Activated CD4-positive, alpha-beta T cell treated with anti-CD3 and anti-CD28 coated beads for 1 hour (primary cell): ENCODE data around the gene ZBTB40.

Source experiments
- DNase-seq: peaks from one replicate; pipeline ENCODE4 v3.0.0-alpha.2; 2020

ZBTB40 gene

DNA sequence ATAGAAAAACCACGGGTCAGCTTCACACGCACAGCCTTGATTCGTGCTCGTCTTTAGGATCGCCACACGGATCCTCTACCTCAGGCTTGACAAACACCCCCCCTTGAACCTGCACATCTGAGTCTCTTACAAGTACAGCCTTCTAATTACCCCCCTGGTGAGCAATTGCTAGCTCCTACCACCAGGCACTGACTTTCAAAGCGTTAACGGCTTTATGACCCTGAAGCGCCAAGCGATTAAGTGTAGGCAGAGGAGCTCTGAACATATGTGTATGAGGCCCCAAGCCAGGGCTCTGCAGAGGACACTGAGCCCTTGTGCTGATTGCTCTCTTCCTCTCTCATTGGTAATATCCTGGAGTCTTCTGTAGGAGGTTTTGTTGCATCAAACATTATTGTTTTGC, 55.9 kb downstream of the ZBTB40 start:
- no peak for DNase-seq

GRCh38 chr1:22508329-22508728, 56.7 kb downstream of the ZBTB40 start:
- no peak for DNase-seq

- no peak for DNase-seq
Measured at GRCh38 chr1:22508991-22509390, 57.3 kb downstream of the ZBTB40 start.

GRCh38 chr1:22509815-22510214, 58.2 kb downstream of the ZBTB40 start:
- no peak for DNase-seq

GRCh38 chr1:22512873-22513272, 61.2 kb downstream of the ZBTB40 start:
- no peak for DNase-seq

DNA sequence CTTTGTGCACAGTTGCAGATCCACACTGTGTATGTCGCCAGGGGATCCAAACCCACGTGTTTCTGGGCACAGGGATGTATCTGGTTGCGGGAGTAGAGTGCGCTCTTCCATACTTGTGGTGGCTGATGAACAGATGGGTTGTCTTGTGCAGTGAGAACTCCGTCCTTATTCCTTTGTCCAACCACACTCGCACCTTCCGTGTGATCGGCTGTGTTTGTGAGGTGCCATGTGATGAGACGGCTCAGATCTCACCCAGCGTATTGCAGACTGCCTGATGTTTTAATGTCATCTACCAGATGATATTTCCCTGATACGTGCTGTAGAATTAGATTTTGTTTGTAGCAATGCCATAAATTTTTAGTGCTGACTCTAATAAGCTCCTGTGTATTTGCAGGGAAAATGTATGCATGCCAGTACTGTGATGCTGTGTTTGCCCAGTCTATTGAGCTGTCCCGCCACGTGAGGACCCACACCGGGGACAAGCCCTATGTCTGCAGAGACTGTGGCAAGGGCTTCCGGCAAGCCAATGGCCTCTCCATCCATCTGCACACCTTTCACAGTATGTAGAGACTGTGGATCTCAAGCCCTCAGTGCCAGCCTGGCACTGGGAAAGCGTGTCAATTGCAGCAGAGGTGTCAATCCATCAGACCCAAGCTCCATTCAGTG, 65.4 kb downstream of the ZBTB40 start:
- no peak for DNase-seq

DNA sequence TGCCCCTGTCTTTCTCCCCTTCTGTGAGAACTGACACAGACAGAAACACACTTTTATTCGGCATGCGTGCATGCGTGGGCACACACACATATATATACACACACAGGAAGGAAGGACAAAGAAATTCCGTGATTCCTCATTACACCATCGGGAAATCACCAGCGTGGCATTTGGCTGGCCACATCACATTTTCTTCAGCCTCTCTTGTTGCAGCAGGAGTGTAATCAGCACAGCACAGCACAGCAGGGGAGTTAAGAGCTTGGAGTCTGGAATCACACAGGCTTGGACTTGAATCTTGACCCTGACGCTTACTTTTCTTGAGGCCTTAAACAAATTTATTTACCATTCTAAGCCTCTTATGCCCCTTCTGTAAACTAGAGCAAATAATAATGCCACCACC, 66.3 kb downstream of the ZBTB40 start:
- DNase-seq = no peak

DNA sequence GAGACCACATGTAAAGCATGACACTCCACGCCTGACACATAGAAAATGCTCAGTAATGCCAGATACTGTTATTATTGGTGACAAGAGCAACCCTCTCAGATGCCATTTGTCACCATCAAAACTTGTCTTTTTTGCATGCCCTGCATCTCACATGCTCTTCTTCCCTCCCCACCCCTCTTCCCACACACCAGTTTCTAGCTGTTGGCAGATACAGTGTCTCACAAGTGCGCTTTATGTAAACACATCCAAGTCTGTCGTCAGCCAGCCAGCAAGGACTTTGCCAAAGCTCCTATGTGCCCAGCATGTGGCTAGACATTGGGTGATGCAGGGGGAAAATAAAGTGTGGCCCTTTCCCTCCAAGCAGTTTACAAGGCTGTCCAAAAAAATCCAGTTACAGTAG, 66.7 kb downstream of the ZBTB40 start:
- no peak for DNase-seq

DNA sequence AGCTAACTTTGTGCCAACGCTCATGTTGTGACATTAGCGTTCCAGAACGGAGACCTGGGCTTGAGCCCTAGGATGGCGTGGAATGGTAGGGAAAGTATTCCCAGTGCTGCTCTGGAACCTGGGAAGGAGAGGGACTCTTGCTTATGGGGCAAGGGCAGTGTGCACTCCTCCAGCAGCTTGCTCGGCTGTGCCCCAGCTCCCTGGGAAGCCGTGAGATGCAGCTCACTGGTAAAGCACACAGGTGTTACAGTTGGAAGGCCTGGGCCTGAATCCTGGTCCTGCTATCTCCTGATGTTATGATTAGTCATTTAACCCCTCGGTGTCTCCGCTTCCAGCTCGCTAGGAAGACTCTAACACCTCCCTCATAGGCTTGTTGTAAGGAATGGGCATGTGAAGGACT, 69.2 kb downstream of the ZBTB40 start:
- no peak for DNase-seq

DNA sequence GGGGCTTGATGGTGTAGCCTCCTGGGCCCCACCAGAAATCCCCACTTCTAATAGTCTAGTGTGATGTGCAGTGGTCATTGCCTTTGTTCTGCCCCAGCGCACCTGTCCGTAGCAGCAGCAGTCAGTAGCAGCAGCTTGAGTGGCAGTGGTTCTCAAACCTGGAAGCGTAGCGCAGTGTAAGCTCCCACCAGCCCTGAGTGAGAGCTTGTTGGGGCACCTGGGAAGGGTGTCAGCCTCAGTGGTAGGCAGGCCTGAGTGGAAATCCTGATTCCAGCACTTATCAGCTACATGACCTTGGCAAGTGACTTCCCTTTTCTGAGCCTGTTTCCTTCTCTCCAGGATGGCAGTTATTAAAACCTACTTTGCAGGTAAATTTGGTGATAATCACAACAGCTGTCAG, 70.0 kb downstream of the ZBTB40 start:
- DNase-seq = no peak

GRCh38 chr1:22522221-22522743, 70.6 kb downstream of the ZBTB40 start:
- no peak for DNase-seq

- DNase-seq = no peak
Measured at GRCh38 chr1:22524481-22524880, 72.8 kb downstream of the ZBTB40 start.

DNA sequence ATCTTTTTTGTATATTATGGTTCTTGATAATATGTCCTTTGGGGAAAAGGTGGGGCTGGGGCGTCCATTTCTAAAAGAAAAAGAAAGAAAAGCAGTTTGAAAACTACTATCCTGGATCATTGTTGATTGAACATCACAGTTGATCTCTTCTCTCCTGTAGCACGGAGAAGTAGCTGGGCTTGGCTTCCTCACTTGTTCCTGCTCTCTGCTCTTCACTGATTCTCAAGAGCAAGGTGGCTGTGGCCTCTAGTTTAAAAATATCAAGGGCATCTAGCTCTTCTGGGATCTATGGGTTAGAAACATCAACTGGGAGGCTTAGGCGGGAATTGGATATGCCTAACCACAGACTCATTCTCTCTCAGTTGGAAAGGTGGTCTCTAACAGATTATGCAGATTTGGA, 73.6 kb downstream of the ZBTB40 start:
- no peak for DNase-seq

GRCh38 chr1:22525646-22526045, 74.0 kb downstream of the ZBTB40 start:
- no peak for DNase-seq

GRCh38 chr1:22526098-22526497, 74.4 kb downstream of the ZBTB40 start:
- DNase-seq = no peak

- DNase-seq = no peak
Measured at GRCh38 chr1:22526677-22527076, 75.0 kb downstream of the ZBTB40 start.

- DNase-seq = no peak
Measured at GRCh38 chr1:22527122-22527521, 75.5 kb downstream of the ZBTB40 start.

DNA sequence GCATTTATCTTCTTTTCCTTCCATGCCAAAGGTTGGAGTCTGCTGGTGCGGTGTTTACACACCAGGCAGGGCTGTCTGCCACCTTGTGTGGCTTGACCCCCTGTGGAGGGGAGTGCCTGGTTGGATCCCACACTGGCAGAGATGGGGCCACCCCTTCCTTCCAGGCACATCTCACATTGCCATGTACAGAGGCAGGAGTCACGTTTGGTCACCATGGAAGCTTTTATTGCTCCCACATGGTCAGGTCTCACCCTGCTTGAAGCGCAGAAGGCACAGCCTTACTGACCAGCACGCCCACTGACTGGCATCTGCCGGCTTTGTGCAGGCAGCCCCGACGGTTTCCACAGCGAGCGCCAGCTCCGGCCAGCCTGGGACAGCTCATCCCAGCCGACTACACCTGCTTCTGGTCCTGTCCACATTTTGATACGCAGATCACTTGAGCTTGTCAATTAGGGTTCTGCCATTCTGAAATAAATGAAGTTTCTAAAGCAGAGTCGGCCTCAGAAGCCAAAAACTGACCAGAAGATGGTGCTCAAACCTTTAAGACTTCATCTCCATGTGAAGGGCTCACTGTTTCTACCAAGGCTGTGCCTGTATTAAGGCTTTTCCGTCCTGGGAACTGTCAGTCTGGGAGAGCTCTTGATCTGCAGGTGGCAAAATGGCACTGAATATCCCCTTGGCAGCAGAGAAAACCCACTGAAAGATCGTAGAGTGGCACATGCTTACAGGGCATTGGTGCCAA, 76.1 kb downstream of the ZBTB40 start:
- no peak for DNase-seq

DNA sequence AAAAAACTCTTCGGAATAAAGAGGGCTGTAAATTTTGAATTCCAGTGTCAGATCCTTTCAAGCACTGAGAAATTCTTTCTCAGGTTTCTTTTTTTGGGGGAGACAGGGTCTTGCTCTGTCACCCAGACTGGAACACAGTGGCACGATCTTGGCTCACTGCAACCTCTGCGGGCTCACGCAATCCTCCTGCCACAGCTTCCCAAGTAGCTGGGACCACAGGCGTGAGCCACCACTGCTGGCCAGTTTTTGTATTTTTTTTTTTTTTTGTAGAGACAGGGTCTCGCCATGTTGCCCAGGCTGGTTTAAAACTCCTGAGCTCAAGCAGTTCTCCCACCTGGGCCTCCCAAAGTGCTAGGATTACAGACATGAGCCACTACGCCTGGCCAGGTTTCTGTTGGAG, 76.8 kb downstream of the ZBTB40 start:
- DNase-seq = no peak

GRCh38 chr1:22529901-22530621, 78.4 kb downstream of the ZBTB40 start:
- DNase-seq = no peak

- no peak for DNase-seq
Measured at GRCh38 chr1:22530715-22531114, 79.1 kb downstream of the ZBTB40 start.

DNA sequence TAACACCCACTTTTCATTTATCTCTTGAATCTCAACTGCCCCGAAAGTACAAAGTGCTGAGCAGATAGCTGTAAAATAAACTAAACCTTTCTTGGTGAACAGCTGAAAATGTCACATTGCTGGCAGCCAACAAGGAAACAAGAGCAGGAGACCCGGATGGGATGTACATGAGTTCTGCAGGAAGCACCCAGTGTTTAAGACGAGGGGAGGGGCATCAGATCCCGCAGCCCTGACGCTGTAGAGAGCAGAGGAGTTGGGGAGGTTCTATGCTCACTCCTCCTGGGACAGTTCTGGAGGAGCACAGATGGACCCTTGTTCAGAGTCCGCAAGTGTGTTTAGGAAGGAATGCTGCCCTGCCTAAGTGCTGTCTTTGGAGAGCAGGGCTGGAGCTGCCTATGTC, 79.6 kb downstream of the ZBTB40 start:
- DNase-seq = no peak

DNA sequence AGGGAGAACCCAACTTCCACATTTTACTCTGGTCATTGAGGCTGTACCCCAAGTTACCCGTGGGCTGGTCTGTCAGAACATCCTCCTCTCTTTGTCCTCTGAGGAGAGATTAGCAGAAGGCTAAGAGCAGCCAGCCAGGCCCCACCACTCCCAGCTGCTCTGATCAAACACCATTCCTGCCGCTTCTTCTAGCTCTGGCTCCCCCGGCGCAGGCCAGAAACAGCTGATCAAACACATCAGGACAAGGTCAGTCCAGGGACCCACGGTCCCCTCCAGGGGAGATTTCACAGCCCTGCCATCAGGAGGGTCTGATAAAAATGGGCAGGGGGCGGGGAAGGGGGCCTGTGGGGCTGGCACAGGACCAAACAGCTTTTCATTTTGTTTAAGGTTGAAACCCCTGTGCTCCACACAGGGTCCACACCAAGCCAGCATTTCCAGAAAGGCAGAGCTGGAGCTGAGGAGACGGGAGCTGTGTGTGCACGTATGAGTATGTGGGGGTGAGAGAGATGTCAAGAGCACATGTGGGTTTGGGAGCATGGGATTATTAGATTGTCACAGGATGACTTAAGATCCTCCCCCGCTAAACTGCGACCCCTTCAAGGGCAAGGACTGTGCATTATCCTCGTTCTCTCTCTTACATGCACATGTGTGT, 81.7 kb downstream of the ZBTB40 start:
- no peak for DNase-seq
